ACHN (cell line): ENCODE measurements around the gene TYW5.
A peak's percentile ranks its signal among the peaks of the same experiment; 100 is the strongest.
"Not testable (repeated sequence)": the region's sequence is repeated elsewhere in the genome, so short reads cannot be mapped to it uniquely, and the experiment has no call there.

Experiments
- DNase-seq: peaks from one replicate; pipeline ENCODE4 v3.0.0-alpha.2; 2015
- in situ Hi-C: cut with HindIII; loops from 2 replicates; pipeline ENCODE4 v1.10.0; 2017; ENCODE audit warnings: low sequenced_read_pairs, low pct_ligation_motif_present, low pct_unique_long_range_greater_than_20kb

TYW5 gene

DNA sequence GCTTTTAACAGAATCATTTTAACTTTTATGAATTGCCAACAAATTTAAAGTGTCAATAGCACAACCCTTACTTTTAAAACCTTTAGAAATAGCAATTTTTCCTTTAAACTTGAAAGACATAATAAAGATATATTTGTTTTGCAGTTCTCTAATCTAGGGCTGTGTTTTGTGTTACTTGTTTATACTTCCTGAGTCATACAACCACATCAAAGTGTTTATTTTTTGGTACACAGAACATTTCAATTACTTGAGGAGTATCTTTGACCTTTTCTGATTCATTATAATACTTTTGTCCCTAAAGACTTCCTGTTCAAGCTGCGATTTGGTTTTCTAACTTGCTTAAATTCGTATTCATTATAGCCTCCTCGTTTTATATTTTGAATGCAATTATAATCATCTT lies 21.8 kb downstream of the TYW5 start:
- in situ Hi-C loops, result no loop called here
- no peak for DNase-seq

DNA sequence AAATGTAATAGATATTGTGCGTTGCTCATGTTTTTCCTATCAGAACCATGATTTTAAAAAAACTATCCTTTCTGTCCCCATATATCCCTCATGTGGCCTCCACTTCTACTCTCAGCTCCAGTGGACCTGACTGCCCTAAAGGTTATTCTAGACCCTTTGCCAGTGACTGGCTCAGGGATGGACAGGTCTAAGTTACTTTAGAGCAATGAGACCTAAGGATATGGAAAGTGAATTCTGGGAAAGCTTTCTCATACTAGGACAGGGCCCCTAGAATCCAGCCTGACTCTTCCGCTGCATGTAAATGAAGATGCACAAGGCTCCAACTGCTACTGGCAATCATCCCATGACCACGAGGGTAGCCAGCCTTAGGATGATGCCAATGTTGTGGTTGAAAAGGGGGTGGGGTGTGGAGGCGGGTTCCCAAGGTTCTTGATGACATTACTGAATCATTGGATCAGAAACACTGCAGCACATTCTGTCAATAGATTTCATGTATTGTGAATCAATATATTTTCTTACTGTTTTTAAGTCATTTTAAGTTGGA lies 22.9 kb downstream of the TYW5 start:
- in situ Hi-C loops, result no loop called here
- peak; percentile 53 for DNase-seq

DNA sequence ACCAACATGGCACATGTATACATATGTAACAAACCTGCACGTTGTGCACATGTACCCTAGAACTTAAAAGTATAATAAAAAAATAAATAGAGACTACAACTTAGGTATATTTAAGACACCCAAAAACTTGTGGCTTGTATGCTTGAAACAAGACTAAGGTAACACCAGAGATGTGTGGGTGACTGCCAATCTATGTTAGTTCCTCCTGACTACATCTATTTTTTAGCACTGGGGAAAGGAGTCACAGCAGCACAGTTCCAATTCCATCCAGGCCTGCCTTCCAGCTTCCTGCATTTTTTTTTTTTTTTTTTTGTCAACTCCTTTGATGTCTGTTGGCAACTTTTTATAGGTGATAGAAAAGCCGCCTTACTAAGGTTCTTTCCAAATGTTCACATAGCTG lies 26.0 kb downstream of the TYW5 start:
- in situ Hi-C loops, result no loop called here
- no peak for DNase-seq

DNA sequence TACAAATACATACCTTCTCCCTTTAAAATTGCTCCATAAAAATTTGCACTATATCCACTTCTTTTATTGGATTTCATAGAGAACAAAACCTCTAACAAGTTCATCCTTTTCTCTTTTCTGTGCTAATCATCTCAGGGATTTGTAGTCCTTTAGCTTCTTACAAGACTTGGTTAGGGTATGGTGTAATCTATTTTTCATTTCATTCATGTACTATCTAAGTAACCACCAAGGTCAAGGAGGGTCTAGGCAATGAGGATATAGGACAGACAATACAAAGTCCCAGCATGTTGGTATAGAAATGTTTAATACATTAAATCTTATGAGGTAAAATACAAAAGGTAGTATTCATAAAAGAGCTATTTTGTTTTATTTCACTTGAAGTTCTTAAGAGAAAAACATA lies 26.7 kb downstream of the TYW5 start:
- in situ Hi-C loops, result no loop called here
- DNase-seq, result no peak

GRCh38 chr2:199928226-199928625 lies 27.1 kb downstream of the TYW5 start:
- in situ Hi-C loops, result no loop called here
- DNase-seq, result no peak

DNA sequence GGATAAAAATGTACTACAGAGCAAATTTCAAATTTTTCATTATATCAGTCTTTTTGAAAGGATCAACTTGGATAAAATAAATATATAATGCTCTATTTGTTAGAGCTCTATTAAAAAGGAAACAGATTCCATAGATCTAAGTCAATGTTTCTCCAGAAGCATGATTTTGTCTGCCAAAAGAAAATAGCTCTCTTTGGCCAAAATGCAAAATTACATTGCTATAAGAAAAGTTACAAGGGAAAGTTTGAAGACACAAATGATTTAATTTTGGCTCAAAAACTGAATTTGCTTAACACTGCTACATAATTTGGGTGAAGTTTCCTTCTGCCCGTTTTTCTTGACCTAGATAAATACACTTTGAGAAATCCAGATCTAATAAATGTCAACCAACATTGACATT lies 28.5 kb downstream of the TYW5 start:
- no peak for DNase-seq
- in situ Hi-C loops, result no loop called here

GRCh38 chr2:199923924-199924323 lies 31.4 kb downstream of the TYW5 start:
- DNase-seq, result no peak
- in situ Hi-C loops, result no loop called here

GRCh38 chr2:199922856-199923255 lies 32.4 kb downstream of the TYW5 start:
- in situ Hi-C loops, result no loop called here
- no peak for DNase-seq

GRCh38 chr2:199916980-199917379 lies 38.3 kb downstream of the TYW5 start:
- DNase-seq, result no peak
- in situ Hi-C loops, result no loop called here

- DNase-seq, result no peak
- in situ Hi-C loops, result no loop called here
These were observed 40.8 kb downstream of the TYW5 start for GRCh38 chr2:199914372-199914958.

GRCh38 chr2:199912553-199913114 lies 42.7 kb downstream of the TYW5 start:
- DNase-seq, in situ Hi-C loops: not testable (repeated sequence)

GRCh38 chr2:199911877-199912161 lies 43.5 kb downstream of the TYW5 start:
- in situ Hi-C loops, result no loop called here
- DNase-seq, result no peak

GRCh38 chr2:199911052-199911876 lies 44.0 kb downstream of the TYW5 start, which contains the start of gene C2orf69:
Gene C2orf69 (plus strand): TSS chr2:199911293. CDS start chr2:199911439, 146 bp downstream.
- in situ Hi-C loops, result no loop called here
- DNase-seq, result peak; percentile 99

DNA sequence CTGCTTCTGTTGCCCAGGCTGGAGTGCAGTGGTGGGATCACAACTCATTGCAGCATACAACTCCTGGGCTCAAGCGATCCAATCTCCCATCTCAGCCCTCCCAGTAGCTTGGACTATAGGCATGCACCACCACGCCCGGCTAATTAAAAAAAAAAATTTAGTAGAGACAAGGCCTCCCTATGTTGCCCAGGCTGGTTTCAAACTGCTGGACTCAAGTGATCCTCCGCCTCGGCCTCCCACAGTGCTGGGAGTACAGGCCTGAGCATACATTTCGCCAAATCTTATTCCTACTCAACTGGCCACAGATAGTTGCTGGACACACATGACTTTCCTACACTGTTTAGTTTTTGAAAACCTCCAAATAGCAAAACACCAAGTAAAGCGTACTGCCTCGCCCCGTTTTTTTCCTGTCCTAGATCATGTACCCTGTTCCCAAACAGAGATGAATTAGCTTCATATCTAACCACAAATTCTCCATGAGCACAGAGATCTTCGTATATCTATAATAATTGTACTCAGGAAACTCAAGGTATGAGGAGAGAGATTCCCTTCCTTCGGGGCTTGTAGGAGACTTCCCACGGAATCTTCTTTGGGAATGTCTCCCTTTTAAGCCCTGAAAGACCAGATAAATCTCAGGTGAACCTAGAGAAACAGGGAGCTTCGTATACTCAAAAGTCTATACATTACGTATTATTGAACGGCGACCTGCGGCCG lies 44.8 kb downstream of the TYW5 start:
- in situ Hi-C loops, result no loop called here
- DNase-seq, result no peak

DNA sequence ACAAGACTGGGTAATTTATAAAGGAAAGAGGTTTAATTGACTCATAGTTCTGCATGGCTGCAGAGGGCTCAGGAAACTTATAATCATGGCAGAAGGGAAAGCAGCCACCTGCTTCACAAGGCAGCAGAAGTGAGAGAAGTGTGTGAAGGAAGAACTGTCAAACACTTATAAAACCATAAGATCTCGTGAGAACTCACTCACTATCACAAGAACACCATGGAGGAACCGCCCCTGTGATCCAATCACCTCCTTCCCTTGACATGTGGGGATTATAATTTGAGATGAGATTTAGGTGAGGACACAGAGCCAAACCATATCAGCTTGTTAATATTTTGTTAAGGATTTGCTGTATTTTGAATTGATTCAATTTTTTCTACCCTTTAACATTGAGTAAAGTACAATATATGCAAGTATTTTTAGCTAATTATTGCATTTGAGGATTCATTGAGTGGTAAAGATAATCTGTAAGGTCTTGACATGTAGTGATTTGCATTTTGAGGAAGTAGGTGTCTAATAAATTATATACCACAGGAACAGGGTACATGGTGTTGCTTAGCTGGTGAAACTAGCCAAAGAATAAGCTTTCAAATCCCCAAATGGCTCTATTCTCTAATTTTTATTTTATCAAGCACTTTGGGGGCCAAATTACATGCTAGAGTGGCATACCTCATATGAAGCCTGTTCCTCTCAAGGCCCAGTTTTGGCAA lies 48.1 kb downstream of the TYW5 start:
- in situ Hi-C loops, result no loop called here
- DNase-seq, result no peak

GRCh38 chr2:199903111-199903510 lies 52.2 kb downstream of the TYW5 start:
- in situ Hi-C loops, result no loop called here
- DNase-seq, result no peak

DNA sequence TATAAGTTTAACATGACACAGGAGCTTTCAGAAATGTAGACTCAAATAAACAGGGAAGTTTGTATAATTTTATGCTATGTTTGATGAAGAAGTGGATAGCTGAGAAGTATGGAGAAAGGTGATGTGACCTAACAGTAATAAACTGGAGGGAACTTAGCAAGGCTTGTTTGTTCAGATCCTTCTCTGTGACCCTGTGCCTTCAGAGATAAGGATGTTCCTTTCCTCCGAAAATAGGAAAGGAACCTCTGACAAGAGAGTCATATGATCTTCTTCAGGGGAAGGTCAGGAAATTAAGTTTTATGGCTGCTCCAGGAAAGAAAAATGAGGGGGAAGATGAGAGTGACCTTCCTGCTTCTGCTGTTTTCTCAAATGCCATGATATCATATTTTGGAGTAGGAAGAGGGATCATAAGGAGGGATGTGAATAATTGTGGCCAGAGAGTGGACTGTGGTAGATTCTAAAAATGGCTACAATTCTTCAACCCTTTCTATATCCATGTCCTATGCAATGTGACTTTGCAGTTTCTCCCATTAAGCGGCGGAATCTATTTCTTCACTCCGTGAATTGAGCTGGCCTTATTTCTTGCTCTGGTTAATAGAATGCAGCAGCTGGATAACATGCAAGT lies 52.7 kb downstream of the TYW5 start:
- in situ Hi-C loops, result no loop called here
- no peak for DNase-seq

- DNase-seq, result no peak
- in situ Hi-C loops, result no loop called here
These were observed 53.3 kb downstream of the TYW5 start for GRCh38 chr2:199901942-199902341.
